GM10266 (cell line): ENCODE data around the gene AMER2.

ENCODE experiments used
- DNase-seq: peaks from one replicate; pipeline ENCODE4 v3.0.0; 2012; ENCODE audit errors: extremely low spot score
- CTCF ChIP-seq: IDR thresholded peaks from 2 replicates; pipeline ENCODE4 v1.5.1; 2012; ENCODE audit warnings: mild to moderate bottlenecking, low read depth; ENCODE audit not compliant: control insufficient read depth, insufficient read depth; ENCODE audit errors: missing control alignments

Gene AMER2

GRCh38 chr13:25136880-25137787 is 35.0 kb downstream of the AMER2 start:
- DNase-seq, result no peak
- TF ChIP-seq CTCF, result no peak

GRCh38 chr13:25135896-25136295 is 36.2 kb downstream of the AMER2 start:
- TF ChIP-seq CTCF, result no peak
- DNase-seq, result no peak

- TF ChIP-seq CTCF, result no peak
Measured at GRCh38 chr13:25132751-25133390, 39.2 kb downstream of the AMER2 start.

GRCh38 chr13:25131881-25132420 is 40.1 kb downstream of the AMER2 start:
- TF ChIP-seq CTCF, result no peak
- DNase-seq, result no peak

More at GRCh38 chr13:25132751-25133390, 39.2 kb downstream of the AMER2 start:
- DNase-seq, result no peak

- TF ChIP-seq CTCF, result no peak
- DNase-seq, result no peak
Measured at GRCh38 chr13:25130944-25131343, 41.1 kb downstream of the AMER2 start.

GRCh38 chr13:25118378-25118905 is 53.6 kb downstream of the AMER2 start:
- no peak for TF ChIP-seq CTCF
- no peak for DNase-seq
